HK-2 (cell line): Measurements from ENCODE around the gene MASP1.
"Not testable (repeated sequence)": the region's sequence is repeated elsewhere in the genome, so short reads cannot be mapped to it uniquely, and the experiment has no call there.

Experiments used
- DNase-seq: peaks from one replicate; pipeline ENCODE4 v3.0.0-alpha.2; 2018; ENCODE audit not compliant: unreplicated experiment

The MASP1 gene

DNA sequence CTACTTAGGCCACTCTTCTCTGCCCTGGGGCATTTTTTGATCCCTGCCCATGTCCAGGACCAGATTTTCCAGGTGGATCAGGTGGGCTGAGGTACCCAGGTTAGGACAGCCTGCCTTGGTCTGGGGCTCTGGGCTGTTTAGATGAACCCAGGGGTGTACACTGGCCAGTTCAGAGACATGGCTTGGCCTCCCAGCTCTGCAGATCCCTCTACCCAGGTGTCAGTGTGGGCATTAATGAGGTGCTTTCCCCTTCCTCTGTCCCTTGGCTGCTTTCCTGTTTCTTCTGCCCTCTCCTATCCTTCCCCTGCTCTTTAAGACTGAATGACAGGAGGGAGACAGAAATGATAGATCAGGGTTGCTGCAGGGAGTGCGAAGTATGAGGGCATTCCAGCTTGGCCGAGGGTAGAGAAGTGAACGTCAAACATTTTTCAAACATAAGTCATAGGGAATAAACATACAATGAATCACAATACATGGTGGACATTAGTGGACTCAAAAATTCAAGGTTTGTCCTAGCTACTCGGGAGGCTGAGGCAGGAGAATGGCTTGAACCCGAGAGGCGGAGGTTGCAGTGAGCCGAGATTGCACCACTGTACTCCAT lies 63.8 kb downstream of the MASP1 start:
- peak; percentile 11 for DNase-seq

- DNase-seq, result no peak
Measured at GRCh38 chr3:187223799-187224198, 67.7 kb downstream of the MASP1 start.

GRCh38 chr3:187222801-187223200 lies 68.7 kb downstream of the MASP1 start:
- DNase-seq, result no peak

GRCh38 chr3:187215460-187215859 lies 76.1 kb downstream of the MASP1 start:
- no peak for DNase-seq

GRCh38 chr3:187213616-187214015 lies 77.9 kb downstream of the MASP1 start:
- no peak for DNase-seq

DNA sequence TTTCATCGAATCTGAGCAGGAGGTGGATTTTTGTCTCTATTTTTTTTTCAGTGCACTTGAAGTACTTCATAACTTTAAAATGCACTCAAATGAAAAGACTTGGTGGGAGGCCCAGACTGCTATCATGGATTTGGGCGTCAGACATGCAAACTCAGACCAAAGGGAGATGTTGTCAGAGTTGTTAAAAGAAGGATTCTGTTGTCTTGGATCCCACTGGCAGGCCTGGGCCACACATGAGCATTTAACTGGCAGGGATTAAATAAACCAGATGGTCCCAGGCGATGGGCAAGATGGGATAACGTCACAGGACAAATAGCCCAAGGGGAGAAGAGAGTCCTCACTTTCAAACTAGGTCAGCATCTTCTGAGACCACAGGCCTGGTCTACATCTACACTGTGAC lies 78.8 kb downstream of the MASP1 start:
- no peak for DNase-seq

- DNase-seq, result no peak
Measured at GRCh38 chr3:187212196-187212545, 79.4 kb downstream of the MASP1 start.

- DNase-seq, result no peak
Measured at GRCh38 chr3:187211532-187212195, 79.9 kb downstream of the MASP1 start.

GRCh38 chr3:187210545-187211327 lies 80.8 kb downstream of the MASP1 start:
- DNase-seq, result no peak

DNA sequence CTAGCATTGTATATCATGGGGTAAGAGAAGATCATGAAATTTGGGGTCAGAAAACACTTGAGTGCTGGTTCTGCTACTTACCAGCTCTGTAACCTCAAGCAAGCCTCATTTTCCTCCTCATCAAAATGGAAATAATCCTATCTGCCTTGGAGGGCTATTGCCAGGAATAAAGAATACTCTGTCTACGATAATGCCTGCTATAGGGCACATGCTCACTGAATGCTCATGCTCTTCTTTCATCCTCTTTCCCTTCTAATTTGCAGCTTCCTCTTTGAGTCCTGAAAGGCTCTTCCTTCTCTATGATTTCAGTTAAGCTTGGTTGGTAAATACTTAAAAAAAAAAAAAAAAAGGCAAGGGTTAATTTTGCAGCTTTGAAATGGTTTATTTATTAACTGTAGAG lies 81.4 kb downstream of the MASP1 start:
- no peak for DNase-seq

GRCh38 chr3:187209491-187209890 lies 82.0 kb downstream of the MASP1 start:
- no peak for DNase-seq

GRCh38 chr3:187208159-187208558 lies 83.4 kb downstream of the MASP1 start:
- no peak for DNase-seq

- no peak for DNase-seq
Measured at GRCh38 chr3:187207624-187208023, 83.9 kb downstream of the MASP1 start.

DNA sequence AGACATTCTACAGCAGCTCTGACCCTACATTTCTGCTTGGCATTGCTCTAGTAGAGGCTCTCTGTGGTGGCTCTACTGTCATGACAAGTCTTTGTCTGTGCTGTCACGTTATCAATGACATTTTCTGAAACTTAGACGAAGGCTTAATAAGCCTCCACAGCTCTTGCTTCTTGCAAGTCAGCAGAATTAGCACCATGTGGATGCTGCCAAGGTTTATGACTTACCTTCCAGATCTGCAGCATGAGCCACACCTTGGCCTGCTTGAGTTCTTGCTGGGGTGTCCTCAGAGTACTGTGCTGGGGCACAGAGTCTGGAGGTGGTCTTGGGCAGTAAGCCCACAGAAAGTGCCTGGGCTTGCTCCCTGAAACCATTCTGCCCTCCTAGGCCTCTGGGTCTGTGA lies 84.5 kb downstream of the MASP1 start:
- DNase-seq, result no peak

GRCh38 chr3:187205683-187206082 lies 85.9 kb downstream of the MASP1 start:
- DNase-seq, result no peak

- not testable (repeated sequence) for DNase-seq
Measured at GRCh38 chr3:187199463-187200050, 92.0 kb downstream of the MASP1 start.

GRCh38 chr3:187198490-187198889 lies 93.0 kb downstream of the MASP1 start:
- DNase-seq, result no peak

DNA sequence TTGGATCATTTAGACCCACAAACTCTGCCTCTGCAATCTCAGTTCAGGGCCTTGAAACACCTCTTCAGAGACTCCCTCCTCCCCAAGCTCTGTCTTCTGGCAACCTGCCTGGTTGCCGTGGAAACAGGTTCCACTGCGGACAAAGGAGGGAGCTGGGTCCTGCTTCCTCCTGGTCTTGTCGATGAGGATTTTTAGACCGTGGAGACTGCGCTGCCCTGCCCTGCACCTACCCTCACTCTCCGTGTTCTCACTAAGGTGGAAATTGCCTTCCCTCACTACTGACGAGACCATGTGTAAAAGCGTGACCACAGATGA lies 94.2 kb downstream of the MASP1 start, which contains the start of gene RTP1:
TSS of gene RTP1 (plus strand) at position 152 of the 315 bp plus-strand sequence. CDS start at position 182, 30 bp downstream.
- no peak for DNase-seq

DNA sequence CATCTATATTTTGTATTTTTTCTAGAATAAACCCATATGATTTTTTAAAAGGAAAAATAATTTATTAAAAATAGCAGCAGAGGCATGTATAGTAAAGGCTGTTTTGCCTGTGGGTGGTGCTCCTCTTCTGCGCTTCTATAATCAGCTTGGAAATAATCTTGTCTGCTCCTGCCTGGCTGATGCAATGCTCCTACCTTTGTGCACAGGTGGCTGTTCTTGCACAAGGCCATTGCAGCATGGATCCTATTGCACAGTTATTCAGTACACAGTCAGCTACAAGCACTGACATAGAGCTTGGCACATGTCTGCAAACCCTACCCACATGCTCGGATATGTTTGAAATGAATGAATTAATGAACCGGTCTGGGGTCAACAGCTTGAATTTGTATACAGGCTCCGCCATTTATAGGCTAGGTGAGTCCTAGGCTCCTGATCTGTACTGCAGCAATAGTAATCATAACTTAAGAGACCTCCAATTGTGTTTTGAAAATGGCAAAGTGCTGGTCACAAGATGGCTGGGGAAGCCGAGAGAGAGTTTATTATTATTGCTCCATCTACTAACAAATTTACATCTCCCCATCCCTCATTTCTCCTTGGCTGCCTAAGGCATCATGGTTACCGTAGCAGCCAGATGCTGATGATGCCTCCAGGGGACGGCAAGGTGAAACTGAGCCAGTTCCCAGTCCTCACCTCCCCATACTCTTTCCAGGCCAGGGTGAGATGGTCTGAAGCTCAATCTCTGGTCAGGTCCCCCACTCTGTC lies 94.8 kb downstream of the MASP1 start:
- DNase-seq, result no peak

DNA sequence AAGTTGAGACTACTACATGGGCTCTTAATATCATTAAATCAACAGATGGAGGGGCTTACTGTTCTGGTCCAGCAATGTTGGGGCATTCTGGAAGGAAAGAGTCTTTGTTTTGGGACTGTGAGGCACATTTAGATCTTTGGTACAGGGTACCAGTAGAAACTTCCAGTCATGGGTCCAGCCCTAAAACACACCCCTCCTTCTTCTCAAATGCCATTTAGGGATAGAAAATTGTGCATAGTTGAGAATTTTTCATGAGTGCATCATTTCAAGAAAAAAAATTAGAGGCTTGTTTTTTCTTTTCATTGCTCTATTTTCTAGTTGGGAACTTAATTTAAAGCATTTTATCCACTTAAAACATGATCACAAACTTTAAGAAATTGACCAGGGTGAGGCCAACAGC lies 98.4 kb downstream of the MASP1 start:
- DNase-seq, result no peak

- no peak for DNase-seq
Measured at GRCh38 chr3:187191271-187191670, 100.3 kb downstream of the MASP1 start.

GRCh38 chr3:187188931-187189330 lies 102.6 kb downstream of the MASP1 start:
- DNase-seq, result no peak
